IMR-90 (cell line): Measurements from ENCODE around the gene PPP1R14C. TPM values are rescaled to one million over a fixed set of nuclear protein-coding genes. Genes with fewer than 3 reads are reported as not detected.

Experiments
- ATAC-seq: fragments of 200-7000 bp; cut with Tn5 transposase; 2 replicates; pipeline ENCODE4 v1.9.1; 2020; ENCODE audit warnings: low read depth, mild to moderate bottlenecking, moderate library complexity
- BruUV-seq: library from RNA; stranded (reverse); fragments of 400-500 nt; replicated peaks from 2 replicates; lab custom pipeline; 2021; lab: Mats Ljungman, UMichigan
- CTCF ChIA-PET: fragments of 300-600 bp; formaldehyde crosslinking; extraction: SDS; loops from one replicate; lab custom pipeline; 2021; ENCODE audit warnings: antibody characterized with exemption; lab: Yijun Ruan, JAX
- POLR2A ChIA-PET: fragments of 300-600 bp; sonication (Branson Sonifier 250); formaldehyde crosslinking; loops from one replicate; lab custom pipeline; 2022; ENCODE audit warnings: antibody characterized with exemption; ENCODE audit not compliant: unreplicated experiment; lab: Charles Lee
- DNase-seq: peaks from one replicate; pipeline ENCODE4 v3.0.0; 2013
- H2AFZ ChIP-seq: replicated peaks from 2 replicates; pipeline ENCODE3; 2013; ENCODE audit warnings: low read length, mild to moderate bottlenecking; ENCODE audit not compliant: poor library complexity
- H2AK5ac ChIP-seq: 2 replicates; pipeline ENCODE4 v1.6.1; 2013; ENCODE audit warnings: low read depth, low read length, inconsistent platforms
- H2AK9ac ChIP-seq: replicated peaks from 2 replicates; pipeline ENCODE3; 2013; ENCODE audit warnings: mild to moderate bottlenecking, low read depth, low read length, moderate library complexity; ENCODE audit not compliant: poor library complexity
- H2BK120ac ChIP-seq: 2 replicates; pipeline ENCODE4 v1.6.1; 2013; ENCODE audit warnings: low read depth, low read length, inconsistent platforms
- H2BK15ac ChIP-seq: 3 replicates; pipeline ENCODE4 v1.6.1; 2013; ENCODE audit warnings: low read depth, low read length, inconsistent platforms
- H2BK20ac ChIP-seq: 2 replicates; pipeline ENCODE4 v1.6.1; 2013; ENCODE audit warnings: low read depth, mild to moderate bottlenecking, inconsistent platforms, low read length, moderate library complexity
- H2BK5ac ChIP-seq: 2 replicates; pipeline ENCODE4 v1.6.1; 2013; ENCODE audit warnings: mild to moderate bottlenecking, low read depth, low read length, inconsistent platforms; ENCODE audit not compliant: poor library complexity, severe bottlenecking
- H3K14ac ChIP-seq: replicated peaks from 2 replicates; pipeline ENCODE4 v1.6.1; 2013; ENCODE audit warnings: low read depth, low read length, inconsistent platforms
- H3K18ac ChIP-seq: 2 replicates; pipeline ENCODE4 v1.6.1; 2013; ENCODE audit warnings: low read depth, low read length, control low read depth
- H3K23ac ChIP-seq: 2 replicates; pipeline ENCODE4 v1.6.1; 2013; ENCODE audit warnings: low read depth, low read length, inconsistent platforms
- H3K27ac ChIP-seq: 2 replicates; pipeline ENCODE4 v1.5.1; 2013; ENCODE audit warnings: mild to moderate bottlenecking, control low read depth, low read length; ENCODE audit not compliant: insufficient read depth
- H3K27me3 ChIP-seq: 2 replicates; pipeline ENCODE4 v1.6.1; 2013; ENCODE audit warnings: low read length; ENCODE audit not compliant: control insufficient read depth, insufficient read depth
- H3K36me3 ChIP-seq: 2 replicates; pipeline ENCODE4 v1.6.1; 2013; ENCODE audit warnings: low read length, mixed read lengths; ENCODE audit not compliant: control insufficient read depth, insufficient read depth
- H3K4ac ChIP-seq: 2 replicates; pipeline ENCODE4 v1.6.1; 2013; ENCODE audit warnings: low read depth, low read length, inconsistent platforms
- H3K4me1 ChIP-seq: 2 replicates; pipeline ENCODE4 v1.6.1; 2013; ENCODE audit warnings: low read length, mixed read lengths; ENCODE audit not compliant: control insufficient read depth, insufficient read depth
- H3K4me2 ChIP-seq: 2 replicates; pipeline ENCODE4 v1.6.1; 2013; ENCODE audit warnings: low read depth, mild to moderate bottlenecking, control low read depth, low read length, moderate library complexity
- H3K4me3 ChIP-seq: 2 replicates; pipeline ENCODE4 v1.5.1; 2013; ENCODE audit warnings: low read depth, mild to moderate bottlenecking, control low read depth, low read length, moderate library complexity; ENCODE audit not compliant: insufficient read depth
- H3K56ac ChIP-seq: 2 replicates; pipeline ENCODE4 v1.6.1; 2013; ENCODE audit warnings: low read length, inconsistent platforms; ENCODE audit not compliant: insufficient read depth; ENCODE audit errors: extremely low read depth
- H3K79me1 ChIP-seq, 2 experiments: 2 replicates each; pipeline ENCODE4 v1.6.1; 2013; ENCODE audit warnings: low read length in 2 of 2, inconsistent platforms in 1 of 2, low read depth in 1 of 2
- H3K9ac ChIP-seq: 2 replicates; pipeline ENCODE4 v1.6.1; 2013; ENCODE audit warnings: low read depth, low read length, control low read depth
- H3K9me1 ChIP-seq: 2 replicates; pipeline ENCODE4 v1.6.1; 2013; ENCODE audit warnings: low read length, inconsistent platforms; ENCODE audit not compliant: insufficient read depth
- H3K9me3 ChIP-seq: 2 replicates; pipeline ENCODE4 v1.6.1; 2013; ENCODE audit warnings: low read length; ENCODE audit not compliant: control insufficient read depth, insufficient read depth
- H4K20me1 ChIP-seq: 2 replicates; pipeline ENCODE4 v1.6.1; 2013; ENCODE audit warnings: low read length, inconsistent platforms; ENCODE audit not compliant: insufficient read depth
- H4K5ac ChIP-seq: 2 replicates; pipeline ENCODE4 v1.6.1; 2013; ENCODE audit warnings: mild to moderate bottlenecking, low read depth, low read length, control low read depth
- H4K8ac ChIP-seq, 2 experiments: 2 replicates each; pipeline ENCODE4 v1.6.1; 2013; ENCODE audit warnings: low read depth in 2 of 2, low read length in 2 of 2, control low read depth in 1 of 2, inconsistent platforms in 1 of 2
- H4K91ac ChIP-seq: 2 replicates; pipeline ENCODE4 v1.6.1; 2013; ENCODE audit warnings: low read depth, low read length, inconsistent platforms; ENCODE audit not compliant: insufficient read depth
- BHLHE40 ChIP-seq: fragments of 150-350 bp; IDR thresholded peaks from 2 replicates; pipeline ENCODE4 v1.6.1; 2016; ENCODE audit warnings: mild to moderate bottlenecking, low read depth, low read length
- CEBPB ChIP-seq: IDR thresholded peaks from 2 replicates; pipeline ENCODE4 v1.6.1; 2012; ENCODE audit warnings: low read depth, low read length, improper control_type of control experiment
- CHD1 ChIP-seq: IDR thresholded peaks from 2 replicates; pipeline ENCODE4 v1.6.1; 2012; ENCODE audit warnings: low read depth, low read length, improper control_type of control experiment
- CTCF ChIP-seq: conservative IDR thresholded peaks from 2 replicates; pipeline ENCODE4 v1.5.1; 2012; ENCODE audit warnings: mild to moderate bottlenecking, low read depth, low read length, improper control_type of control experiment
- ELK1 ChIP-seq: fragments of 150-350 bp; IDR thresholded peaks from 2 replicates; pipeline ENCODE4 v1.6.1; 2016; ENCODE audit warnings: low read depth, mild to moderate bottlenecking, low read length, moderate library complexity, borderline replicate concordance
- FOS ChIP-seq: fragments of 150-350 bp; IDR thresholded peaks from 2 replicates; pipeline ENCODE4 v1.6.1; 2016; ENCODE audit warnings: low read depth, low read length
- MAZ ChIP-seq: IDR thresholded peaks from 2 replicates; pipeline ENCODE4 v1.6.1; 2012; ENCODE audit warnings: low read depth, mild to moderate bottlenecking, low read length, improper control_type of control experiment, moderate library complexity, borderline replicate concordance
- MXI1 ChIP-seq: IDR thresholded peaks from 2 replicates; pipeline ENCODE4 v1.6.1; 2012; ENCODE audit warnings: low read depth, mild to moderate bottlenecking, low read length, moderate library complexity, borderline replicate concordance
- NFE2L2 ChIP-seq: fragments of 150-350 bp; IDR thresholded peaks from 2 replicates; pipeline ENCODE4 v1.6.1; 2016; ENCODE audit warnings: low read depth, mild to moderate bottlenecking, low read length
- RAD21 ChIP-seq: IDR thresholded peaks from 2 replicates; pipeline ENCODE4 v1.6.1; 2012; ENCODE audit warnings: low read length, improper control_type of control experiment
- RCOR1 ChIP-seq: IDR thresholded peaks from 2 replicates; pipeline ENCODE4 v1.6.1; 2012; ENCODE audit warnings: mild to moderate bottlenecking, low read length, improper control_type of control experiment; ENCODE audit not compliant: insufficient replicate concordance
- RFX5 ChIP-seq: IDR thresholded peaks from 2 replicates; pipeline ENCODE4 v1.8.0; 2012; ENCODE audit warnings: low read depth, mild to moderate bottlenecking, low read length, moderate library complexity
- SMC3 ChIP-seq: fragments of 150-350 bp; IDR thresholded peaks from 2 replicates; pipeline ENCODE4 v1.6.1; 2016; ENCODE audit warnings: low read depth, mild to moderate bottlenecking, antibody characterized with exemption, low read length, moderate library complexity
- USF2 ChIP-seq: fragments of 150-350 bp; IDR thresholded peaks from 2 replicates; pipeline ENCODE4 v1.6.1; 2017; ENCODE audit warnings: mild to moderate bottlenecking, antibody characterized with exemption, low read length, low read depth
- WGBS, 2 experiments: methylation state at CpG; one replicate each; pipeline versions ENCODE4 v1.1.5 to v1.1.7; 2013; ENCODE audit warnings: missing lambda C conversion rate in 2 of 2; ENCODE audit not compliant: insufficient read length in 1 of 2; ENCODE audit errors: extremely low coverage in 2 of 2; 5-methylcytosine and 5-hydroxymethylcytosine counted together
- dilution Hi-C: fragments of 300-500 bp; cut with HindIII; formaldehyde crosslinking; loops from one replicate; pipeline ENCODE4 v1.14.3; 2018; ENCODE audit warnings: low sequenced_read_pairs; ENCODE audit not compliant: unreplicated experiment
- in situ Hi-C: fragments of 300-500 bp; cut with MboI; formaldehyde crosslinking; loops from 3 replicates; pipeline ENCODE4 v1.14.3; 2019; ENCODE audit warnings: low sequenced_read_pairs, inconsistent platforms, mixed read lengths
- intact Hi-C: fragments of 100-400 bp; cut with micrococcal nuclease; formaldehyde crosslinking; loops from 2 replicates; pipeline ENCODE4 v1.10.0; 2022
- polyA plus RNA-seq, 3 experiments: library from polyadenylated mRNA; depleted of rRNA; stranded (reverse); fragments of >200 nt; gene quantifications; 2 replicates each; pipeline ENCODE4 v1.2.3, GENCODE V29; 2012; ENCODE audit warnings: low replicate concordance in 1 of 3
- total RNA-seq: library from RNA; depleted of rRNA; stranded (reverse); fragments of >200 nt; gene quantifications from 2 replicates; pipeline ENCODE4 v1.2.3, GENCODE V29; 2012

PPP1R14C gene
- total and polyA plus RNA-seq, 2 of the 4 experiments (the other 2 are of a cell fraction): not detected

DNA sequence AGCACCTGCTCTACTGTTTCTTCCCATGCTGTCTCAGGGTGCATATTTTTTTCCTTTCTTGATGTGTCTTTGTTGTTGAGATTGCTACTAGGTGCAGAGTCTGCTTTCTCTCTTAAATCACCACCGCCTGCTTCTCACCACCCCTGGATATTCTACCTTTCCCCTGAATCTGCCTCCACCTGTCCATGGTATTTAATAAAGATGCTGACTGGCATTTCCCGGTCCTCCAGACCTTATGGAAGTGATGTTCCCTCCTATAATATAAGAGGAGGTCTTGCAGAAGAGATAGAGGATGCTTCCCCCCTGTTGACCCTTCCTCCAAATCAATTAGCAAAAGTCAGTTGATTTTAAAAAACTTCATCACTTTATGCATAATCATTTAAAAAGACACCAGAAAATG lies 118.1 kb downstream of the PPP1R14C start:
- Histone ChIP-seq H3K36me3 (no peaks in the 10 kb centered on the region), H4K91ac (no peak overlapping the region), H3K56ac (no peak overlapping the region), H4K20me1 (no peaks in the 10 kb centered on the region), H4K5ac (no peak overlapping the region), H2BK5ac (no peak overlapping the region), H3K4me2 (no peak overlapping the region), H3K27me3 (no peaks in the 10 kb centered on the region; the same call in 1 of the 2 replicates), H2AK9ac (no peak overlapping the region), H3K9me3 (no peaks in the 10 kb centered on the region), H3K9ac (no peak overlapping the region), H3K27ac (no peak overlapping the region), H4K8ac (no peak overlapping the region), H3K14ac (no peak overlapping the region), H3K9me1 (no peaks in the 10 kb centered on the region), H3K4ac (no peak overlapping the region), H3K23ac (no peak overlapping the region), H3K4me3 (no peak overlapping the region), H2AK5ac (no peak overlapping the region), H2AFZ (no peak overlapping the region), H2BK15ac (no peak overlapping the region), H3K18ac (no peak overlapping the region), H2BK20ac (no peak overlapping the region), H3K79me1 (no peaks in the 10 kb centered on the region), H3K4me1 (peaks cover 2% of the 10 kb centered on the region; the same call in 1 of the 2 replicates), H2BK120ac (no peak overlapping the region)
- in situ Hi-C loops: no loop called here
- DNase-seq (no peak), ATAC-seq (no peak)
- WGBS, 2 experiments: no CpG with 5 or more reads among the region's 2 CpGs
- CTCF ChIA-PET: no interaction called here
- intact Hi-C loops: no loop called here
- POLR2A ChIA-PET: no interaction called here
- BruUV-seq: no TSS peak
- dilution Hi-C loops: no loop called here
- TF ChIP-seq USF2 (no peak), FOS (no peak), SMC3 (no peak), ELK1 (no peak), CTCF (no peak), RCOR1 (no peak), CHD1 (no peak), BHLHE40 (no peak), RAD21 (no peak), MAZ (no peak), CEBPB (no peak), RFX5 (no peak), NFE2L2 (no peak), MXI1 (no peak)
